Loucy (cell line): ENCODE measurements around the gene CHRND.

Experiments used
- H2AFZ ChIP-seq: fragments of 200-600 bp; sonication (generic); 2 replicates; pipeline ENCODE4 v1.6.0; 2016; ENCODE audit warnings: antibody characterized with exemption, mild to moderate bottlenecking, low read length, moderate library complexity
- H3F3A ChIP-seq: fragments of 200-600 bp; 2 replicates; pipeline ENCODE4 v1.6.0; 2016; ENCODE audit warnings: antibody characterized with exemption, low read depth, mild to moderate bottlenecking
- H3K27me3 ChIP-seq: fragments of 200-600 bp; sonication (generic); 2 replicates; pipeline ENCODE4 v1.6.1; 2014; ENCODE audit warnings: low read length, mild to moderate bottlenecking; ENCODE audit not compliant: insufficient read depth, poor library complexity, severe bottlenecking
- H3K36me3 ChIP-seq: fragments of 200-600 bp; sonication (generic); 2 replicates; pipeline ENCODE4 v1.6.1; 2016; ENCODE audit warnings: low read length; ENCODE audit not compliant: insufficient read depth
- H3K4me1 ChIP-seq: fragments of 200-600 bp; sonication (generic); 2 replicates; pipeline ENCODE4 v1.5.1; 2014; ENCODE audit warnings: low read length, mild to moderate bottlenecking; ENCODE audit not compliant: insufficient read depth, poor library complexity, severe bottlenecking
- H3K4me2 ChIP-seq: fragments of 200-600 bp; sonication (generic); 2 replicates; pipeline ENCODE4 v1.6.0; 2014; ENCODE audit warnings: antibody characterized with exemption, low read length, low read depth, mild to moderate bottlenecking; ENCODE audit not compliant: poor library complexity, severe bottlenecking
- H3K4me3 ChIP-seq: fragments of 200-600 bp; sonication (generic); 2 replicates; pipeline ENCODE4 v1.5.1; 2014; ENCODE audit warnings: low read length, mild to moderate bottlenecking, mixed read lengths; ENCODE audit not compliant: poor library complexity, severe bottlenecking
- H3K79me2 ChIP-seq: fragments of 200-600 bp; sonication (generic); 2 replicates; pipeline ENCODE4 v1.6.1; 2014; ENCODE audit warnings: low read length; ENCODE audit not compliant: insufficient read depth
- H3K9ac ChIP-seq: fragments of 200-600 bp; sonication (generic); 2 replicates; pipeline ENCODE4 v1.6.0; 2014; ENCODE audit warnings: mild to moderate bottlenecking, low read depth, low read length, moderate library complexity; ENCODE audit not compliant: poor library complexity, severe bottlenecking
- H3K9me2 ChIP-seq: fragments of 200-600 bp; sonication (generic); replicated peaks from 2 replicates; pipeline ENCODE4 v1.6.1; 2016; ENCODE audit warnings: low read depth, low read length, mixed read lengths
- H3K9me3 ChIP-seq: fragments of 200-600 bp; sonication (generic); 2 replicates; pipeline ENCODE4 v1.6.1; 2014; ENCODE audit warnings: mild to moderate bottlenecking, antibody characterized with exemption, low read length, low read depth; ENCODE audit not compliant: insufficient read depth
- H4K20me1 ChIP-seq: fragments of 200-600 bp; sonication (generic); 2 replicates; pipeline ENCODE4 v1.6.0; 2014; ENCODE audit warnings: antibody characterized with exemption, low read length, mild to moderate bottlenecking; ENCODE audit not compliant: insufficient read depth, poor library complexity, severe bottlenecking
- CTCF ChIP-seq: fragments of 200-600 bp; sonication (generic); conservative IDR thresholded peaks from 2 replicates; pipeline ENCODE4 v1.5.1; 2014; ENCODE audit warnings: mild to moderate bottlenecking, antibody characterized with exemption, low read length
- EZH2phosphoT487 ChIP-seq: fragments of 200-600 bp; IDR thresholded peaks from 2 replicates; pipeline ENCODE4 v1.6.1; 2018; ENCODE audit warnings: antibody characterized with exemption, mild to moderate bottlenecking, moderate library complexity, borderline replicate concordance

CHRND gene

GRCh38 chr2:232501331-232501771 lies 24.6 kb upstream of the CHRND start:
- H3K79me2 ChIP-seq, result no peaks in the 10 kb centered on the region
- TF ChIP-seq EZH2phosphoT487, result no peak
- TF ChIP-seq CTCF, result no peak
- H3F3A ChIP-seq, result no peaks in the 10 kb centered on the region
- H3K36me3 ChIP-seq, result no peaks in the 10 kb centered on the region
- H2AFZ ChIP-seq, result no peak overlapping the region
- no peak overlapping the region for H3K9ac ChIP-seq
- H3K9me3 ChIP-seq, result no peaks in the 10 kb centered on the region
- H3K9me2 ChIP-seq, result no peaks in the 10 kb centered on the region
- H3K4me3 ChIP-seq, result no peak overlapping the region
- no peaks in the 10 kb centered on the region for H3K27me3 ChIP-seq
- H4K20me1 ChIP-seq, result no peaks in the 10 kb centered on the region
- H3K4me1 ChIP-seq, result no peaks in the 10 kb centered on the region
- no peak overlapping the region for H3K4me2 ChIP-seq

- Histone ChIP-seq H3K4me1 (no peaks in the 10 kb centered on the region), H3K4me3 (no peak overlapping the region), H2AFZ (no peak overlapping the region), H3K79me2 (no peaks in the 10 kb centered on the region), H3F3A (no peaks in the 10 kb centered on the region), H3K9me3 (no peaks in the 10 kb centered on the region), H3K9me2 (no peaks in the 10 kb centered on the region), H3K9ac (no peak overlapping the region), H3K4me2 (no peak overlapping the region), H3K36me3 (no peaks in the 10 kb centered on the region), H3K27me3 (no peaks in the 10 kb centered on the region), H4K20me1 (no peaks in the 10 kb centered on the region)
- no peak for TF ChIP-seq EZH2phosphoT487
- no peak for TF ChIP-seq CTCF
These were observed 24.1 kb upstream of the CHRND start for GRCh38 chr2:232501794-232502390.

- TF ChIP-seq EZH2phosphoT487, result no peak
- no peak for TF ChIP-seq CTCF
- Histone ChIP-seq H2AFZ (no peak overlapping the region), H3K9ac (no peak overlapping the region), H3K36me3 (no peaks in the 10 kb centered on the region), H3K4me2 (no peak overlapping the region), H3K79me2 (no peaks in the 10 kb centered on the region), H3F3A (no peaks in the 10 kb centered on the region), H3K4me3 (no peak overlapping the region), H3K9me3 (no peaks in the 10 kb centered on the region), H3K27me3 (no peaks in the 10 kb centered on the region), H3K9me2 (no peaks in the 10 kb centered on the region), H3K4me1 (no peaks in the 10 kb centered on the region), H4K20me1 (no peaks in the 10 kb centered on the region)
These were observed 23.4 kb upstream of the CHRND start for GRCh38 chr2:232502511-232502910.
